Parathyroid adenoma (tissue), 2 donors: ENCODE data around the gene NXNL2.

Source experiments
- H2AFZ ChIP-seq: fragments of 300-600 bp; sonication (generic); one replicate; pipeline ENCODE4 v1.7.0; 2017; ENCODE audit warnings: antibody characterized with exemption, mild to moderate bottlenecking
- H3K27ac ChIP-seq: fragments of 300-600 bp; sonication (generic); one replicate; pipeline ENCODE4 v1.7.0; 2017
- H3K27me3 ChIP-seq: fragments of 300-600 bp; sonication (generic); one replicate; pipeline ENCODE4 v1.7.0; 2017; ENCODE audit warnings: low read length; ENCODE audit not compliant: control insufficient read depth, insufficient read depth
- H3K36me3 ChIP-seq: fragments of 300-600 bp; sonication (generic); one replicate; pipeline ENCODE4 v1.7.0; 2017; ENCODE audit warnings: low read length; ENCODE audit not compliant: control insufficient read depth, insufficient read depth
- H3K4me1 ChIP-seq: fragments of 300-600 bp; sonication (generic); one replicate; pipeline ENCODE4 v1.7.0; 2017; ENCODE audit warnings: control low read depth
- H3K4me2 ChIP-seq: fragments of 300-600 bp; sonication (generic); one replicate; pipeline ENCODE4 v1.7.0; 2017; ENCODE audit warnings: low read length
- H3K4me3 ChIP-seq: fragments of 300-600 bp; sonication (generic); one replicate; pipeline ENCODE4 v1.7.0; 2017; ENCODE audit warnings: low read depth, low read length
- H3K79me2 ChIP-seq: fragments of 300-600 bp; sonication (generic); one replicate; pipeline ENCODE4 v1.7.0; 2017; ENCODE audit warnings: control low read depth
- H3K9ac ChIP-seq: fragments of 300-600 bp; sonication (generic); one replicate; pipeline ENCODE4 v1.7.0; 2017; ENCODE audit warnings: mild to moderate bottlenecking
- H3K9me3 ChIP-seq: fragments of 300-600 bp; sonication (generic); one replicate; pipeline ENCODE4 v1.7.0; 2017; ENCODE audit warnings: low read length; ENCODE audit not compliant: control insufficient read depth
- TF ChIP-seq, protein P1 (sequence below): fragments of 300-600 bp; sonication (generic); IDR thresholded peaks from one replicate; pipeline ENCODE4 v1.7.0; 2017; ENCODE audit warnings: antibody characterized with exemption, mild to moderate bottlenecking
- donor health status: primary hyperparathyroidism.

The NXNL2 gene

DNA sequence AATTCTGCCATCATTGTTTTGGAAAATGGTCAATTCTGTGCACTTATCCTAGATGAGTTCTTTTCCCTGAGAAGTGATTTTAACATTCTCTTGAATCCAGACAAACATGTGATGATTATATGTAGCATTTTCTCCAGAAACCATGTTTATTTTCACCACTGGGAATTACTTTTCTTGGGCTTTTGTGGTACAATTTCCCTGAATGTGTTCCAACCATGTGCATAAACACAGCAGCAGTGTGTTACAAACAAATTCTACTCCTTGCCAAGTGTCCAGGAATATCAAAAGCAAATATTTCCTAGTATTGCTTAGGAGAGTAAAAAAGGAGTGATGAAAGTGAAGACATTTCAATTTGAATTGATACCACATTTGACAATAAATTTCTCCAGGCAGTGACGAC, 50.4 kb downstream of the NXNL2 start:
- TF ChIP-seq, protein P1, sequence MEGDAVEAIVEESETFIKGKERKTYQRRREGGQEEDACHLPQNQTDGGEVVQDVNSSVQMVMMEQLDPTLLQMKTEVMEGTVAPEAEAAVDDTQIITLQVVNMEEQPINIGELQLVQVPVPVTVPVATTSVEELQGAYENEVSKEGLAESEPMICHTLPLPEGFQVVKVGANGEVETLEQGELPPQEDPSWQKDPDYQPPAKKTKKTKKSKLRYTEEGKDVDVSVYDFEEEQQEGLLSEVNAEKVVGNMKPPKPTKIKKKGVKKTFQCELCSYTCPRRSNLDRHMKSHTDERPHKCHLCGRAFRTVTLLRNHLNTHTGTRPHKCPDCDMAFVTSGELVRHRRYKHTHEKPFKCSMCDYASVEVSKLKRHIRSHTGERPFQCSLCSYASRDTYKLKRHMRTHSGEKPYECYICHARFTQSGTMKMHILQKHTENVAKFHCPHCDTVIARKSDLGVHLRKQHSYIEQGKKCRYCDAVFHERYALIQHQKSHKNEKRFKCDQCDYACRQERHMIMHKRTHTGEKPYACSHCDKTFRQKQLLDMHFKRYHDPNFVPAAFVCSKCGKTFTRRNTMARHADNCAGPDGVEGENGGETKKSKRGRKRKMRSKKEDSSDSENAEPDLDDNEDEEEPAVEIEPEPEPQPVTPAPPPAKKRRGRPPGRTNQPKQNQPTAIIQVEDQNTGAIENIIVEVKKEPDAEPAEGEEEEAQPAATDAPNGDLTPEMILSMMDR = no peak
- no peaks in the 10 kb centered on the region for H3K79me2 ChIP-seq

DNA sequence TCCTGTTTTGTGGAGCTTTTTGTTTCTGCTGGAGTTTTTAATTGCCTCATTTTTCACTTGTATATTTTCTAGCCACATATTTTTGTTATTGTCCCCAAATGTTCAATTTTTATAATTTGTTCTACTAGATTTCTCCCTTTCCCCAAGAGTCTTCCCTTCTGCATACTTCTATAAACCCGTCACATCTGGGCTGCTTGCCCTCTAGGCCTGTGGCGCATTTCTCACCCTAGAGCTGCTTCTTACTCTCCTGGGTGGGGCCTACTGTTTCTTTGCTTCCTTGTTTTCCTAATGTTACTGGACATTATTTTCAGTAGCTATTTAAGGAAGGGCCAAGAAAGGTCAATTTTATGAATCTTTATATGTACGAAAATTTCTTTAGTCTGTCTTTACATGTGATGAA, 51.5 kb downstream of the NXNL2 start:
- no peak overlapping the region for H3K27ac ChIP-seq
- TF ChIP-seq, protein P1 = no peak
- no peak overlapping the region for H2AFZ ChIP-seq
- no peak overlapping the region for H3K9ac ChIP-seq
- H3K9me3 ChIP-seq = no peaks in the 10 kb centered on the region
- H3K4me3 ChIP-seq = no peak overlapping the region
- no peaks in the 10 kb centered on the region for H3K36me3 ChIP-seq
- no peaks in the 10 kb centered on the region for H3K4me1 ChIP-seq
- no peaks in the 10 kb centered on the region for H3K79me2 ChIP-seq
- H3K4me2 ChIP-seq = no peak overlapping the region
- H3K27me3 ChIP-seq = no peaks in the 10 kb centered on the region

More for the DNA sequence above, 50.4 kb downstream of the NXNL2 start:
- H3K9me3 ChIP-seq = no peaks in the 10 kb centered on the region
- H3K36me3 ChIP-seq = no peaks in the 10 kb centered on the region
- no peak overlapping the region for H3K4me3 ChIP-seq
- H3K27ac ChIP-seq = no peak overlapping the region
- no peak overlapping the region for H3K9ac ChIP-seq
- H3K4me1 ChIP-seq = no peaks in the 10 kb centered on the region
- no peak overlapping the region for H3K4me2 ChIP-seq
- no peaks in the 10 kb centered on the region for H3K27me3 ChIP-seq
- no peak overlapping the region for H2AFZ ChIP-seq

DNA sequence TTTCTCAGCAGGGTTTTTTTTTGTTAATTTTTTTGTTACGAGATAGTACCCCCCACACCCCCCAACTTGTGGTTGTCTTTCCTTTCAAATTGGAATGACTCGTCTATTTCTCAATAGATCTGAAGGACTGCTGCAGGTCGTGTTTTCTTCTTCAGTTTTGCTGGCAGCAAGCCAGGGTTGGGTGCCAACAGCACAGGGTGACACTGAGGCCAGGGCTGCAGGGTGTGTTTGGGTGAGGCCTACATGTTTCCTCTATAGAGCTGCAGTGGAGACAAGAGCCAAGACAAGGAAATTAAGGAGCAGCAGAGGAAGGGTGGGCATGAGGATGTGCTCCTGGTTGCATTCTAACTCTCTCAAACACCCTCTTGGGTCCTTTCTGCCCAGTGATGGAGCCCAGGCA, 52.2 kb downstream of the NXNL2 start:
- H3K36me3 ChIP-seq = no peaks in the 10 kb centered on the region
- H3K9ac ChIP-seq = no peak overlapping the region
- H3K4me1 ChIP-seq = no peaks in the 10 kb centered on the region
- H3K27ac ChIP-seq = no peak overlapping the region
- TF ChIP-seq, protein P1 = no peak
- H3K27me3 ChIP-seq = no peaks in the 10 kb centered on the region
- H3K79me2 ChIP-seq = no peaks in the 10 kb centered on the region
- no peak overlapping the region for H3K4me3 ChIP-seq
- no peak overlapping the region for H3K4me2 ChIP-seq
- H2AFZ ChIP-seq = no peak overlapping the region
- no peaks in the 10 kb centered on the region for H3K9me3 ChIP-seq

DNA sequence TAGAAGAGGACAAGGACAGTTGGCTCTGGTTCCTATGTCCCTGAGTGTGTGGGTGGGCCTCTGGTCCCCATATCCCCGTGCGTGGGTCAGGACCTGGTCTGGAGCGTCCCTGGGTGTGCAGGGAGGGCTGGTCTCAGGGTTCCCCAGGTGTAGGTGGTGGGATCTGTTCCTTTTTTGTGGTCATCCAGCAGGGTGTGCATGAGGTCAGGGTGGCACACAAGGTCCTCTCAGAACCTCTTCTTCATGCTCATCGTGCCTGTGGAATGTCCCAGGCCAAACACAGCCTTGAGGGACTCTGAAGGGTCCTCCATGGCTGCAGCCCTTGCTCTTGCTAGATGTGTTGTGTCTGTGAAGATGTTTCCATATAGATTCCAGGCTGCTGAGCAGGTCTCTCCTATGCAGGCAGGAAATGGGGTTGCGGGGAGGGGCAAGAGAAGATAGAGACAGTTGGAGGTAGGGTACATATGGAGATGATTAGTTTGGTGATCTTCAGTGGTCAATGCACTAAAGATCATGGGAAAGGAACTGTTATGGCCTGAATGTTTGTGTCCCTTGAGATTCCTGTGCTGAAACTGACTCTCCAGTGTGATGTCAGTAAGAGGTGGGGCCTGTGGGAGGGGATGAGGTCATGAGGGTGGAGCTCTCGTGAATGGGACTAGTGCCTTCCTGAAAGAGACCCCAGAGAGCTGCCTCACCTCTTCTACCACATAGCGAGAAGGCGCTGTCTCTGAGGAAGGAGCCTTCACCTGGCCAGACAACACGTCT, 53.1 kb downstream of the NXNL2 start:
- Histone ChIP-seq H3K27ac (no peak overlapping the region), H3K4me3 (no peak overlapping the region), H3K4me2 (no peak overlapping the region), H3K9me3 (no peaks in the 10 kb centered on the region), H3K9ac (no peak overlapping the region), H3K79me2 (no peaks in the 10 kb centered on the region), H3K27me3 (no peaks in the 10 kb centered on the region), H3K36me3 (no peaks in the 10 kb centered on the region), H2AFZ (no peak overlapping the region), H3K4me1 (no peaks in the 10 kb centered on the region)
- TF ChIP-seq, protein P1 = no peak

DNA sequence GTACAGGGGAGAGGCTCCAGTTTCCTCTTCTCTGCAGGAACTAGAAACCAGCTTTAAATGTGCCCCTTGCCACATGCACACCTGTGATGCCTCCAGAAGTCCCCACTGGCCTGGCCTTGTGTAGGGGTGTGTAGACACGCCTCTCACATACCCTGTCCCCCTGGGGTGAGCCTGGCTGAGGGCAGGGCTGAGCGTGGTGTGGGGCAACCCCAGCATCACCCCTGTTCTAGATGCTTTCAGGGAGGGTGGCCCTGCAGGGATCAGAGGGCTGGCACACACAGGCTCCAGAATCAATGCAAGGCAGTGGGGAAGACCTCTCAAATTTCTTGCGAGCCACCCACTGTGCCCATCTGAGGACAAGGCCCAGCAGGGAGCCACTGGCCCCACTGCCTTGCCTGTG, 54.7 kb downstream of the NXNL2 start:
- no peak overlapping the region for H3K9ac ChIP-seq
- H3K4me1 ChIP-seq = no peaks in the 10 kb centered on the region

More for the DNA sequence above, 54.7 kb downstream of the NXNL2 start:
- no peak overlapping the region for H2AFZ ChIP-seq
- H3K9me3 ChIP-seq = no peaks in the 10 kb centered on the region
- H3K36me3 ChIP-seq = no peaks in the 10 kb centered on the region
- no peaks in the 10 kb centered on the region for H3K79me2 ChIP-seq
- no peak overlapping the region for H3K4me2 ChIP-seq
- no peak overlapping the region for H3K27ac ChIP-seq
- no peaks in the 10 kb centered on the region for H3K27me3 ChIP-seq
- TF ChIP-seq, protein P1 = no peak
- H3K4me3 ChIP-seq = no peak overlapping the region
